ENCODE results near the gene PRC1. TPM values are rescaled to one million over a fixed set of nuclear protein-coding genes. Genes with fewer than 3 reads are reported as not detected.
A peak's percentile ranks its signal among the peaks of the same experiment; 100 is the strongest.

Gene PRC1
- total RNA-seq, 1 donor: 15.0 TPM

GRCh38 chr15:90918034-90918788 lies 76.1 kb downstream of the PRC1 start:
- Histone ChIP-seq H3K27me3 (ENCODE audit: insufficient read depth, low read length) (no peaks in the 10 kb centered on the region), H3K4me3 (ENCODE audit: low read length) (no peak overlapping the region), H3K9me3 (ENCODE audit: low read depth, low read length) (no peaks in the 10 kb centered on the region), H3K4me1 (ENCODE audit: insufficient read depth, low read length) (peaks cover 38% of the 10 kb centered on the region)

- peaks cover 44% of the 10 kb centered on the region for H3K4me1 ChIP-seq (ENCODE audit: insufficient read depth, low read length)
- H3K4me3 ChIP-seq (ENCODE audit: low read length): no peak overlapping the region
- no peaks in the 10 kb centered on the region for H3K27me3 ChIP-seq (ENCODE audit: insufficient read depth, low read length)
- H3K9me3 ChIP-seq (ENCODE audit: low read depth, low read length): no peaks in the 10 kb centered on the region
Measured at GRCh38 chr15:90917569-90917968, 76.8 kb downstream of the PRC1 start.

GRCh38 chr15:90916461-90916860 lies 77.9 kb downstream of the PRC1 start:
- peaks cover 46% of the 10 kb centered on the region for H3K4me1 ChIP-seq (ENCODE audit: insufficient read depth, low read length)
- H3K4me3 ChIP-seq (ENCODE audit: low read length): peak overlapping the region; percentile 29

More at GRCh38 chr15:90916461-90916860, 77.9 kb downstream of the PRC1 start:
- Histone ChIP-seq H3K9me3 (ENCODE audit: low read depth, low read length) (no peaks in the 10 kb centered on the region), H3K27me3 (ENCODE audit: insufficient read depth, low read length) (no peaks in the 10 kb centered on the region)

Other genes with a start within 250 kb of the PRC1 start
- gene FURIN, start 125.9 kb downstream of the PRC1 start, total RNA-seq: 66.7 TPM
- 27.9 TPM for gene FES, start 110.0 kb downstream of the PRC1 start, total RNA-seq
- 38.8 TPM for gene MAN2A2, start 91.2 kb downstream of the PRC1 start, total RNA-seq
- gene HDDC3, start 62.0 kb downstream of the PRC1 start, total RNA-seq: 5.0 TPM
- gene UNC45A, start 59.2 kb downstream of the PRC1 start, total RNA-seq: 14.4 TPM
- gene RCCD1, start 39.7 kb downstream of the PRC1 start, total RNA-seq: 1.3 TPM
- gene VPS33B, start 28.1 kb upstream of the PRC1 start, total RNA-seq: 9.1 TPM
- under 0.01 TPM for gene SV2B, start 105.7 kb upstream of the PRC1 start, total RNA-seq